Raji (cell line): ENCODE measurements around the gene BARHL2.

Experiments
- POLR2A ChIP-seq: IDR thresholded peaks from 2 replicates; pipeline ENCODE4 v1.6.1; 2011; ENCODE audit warnings: low read depth, low read length, control low read depth; ENCODE audit not compliant: insufficient read depth

BARHL2 gene

DNA sequence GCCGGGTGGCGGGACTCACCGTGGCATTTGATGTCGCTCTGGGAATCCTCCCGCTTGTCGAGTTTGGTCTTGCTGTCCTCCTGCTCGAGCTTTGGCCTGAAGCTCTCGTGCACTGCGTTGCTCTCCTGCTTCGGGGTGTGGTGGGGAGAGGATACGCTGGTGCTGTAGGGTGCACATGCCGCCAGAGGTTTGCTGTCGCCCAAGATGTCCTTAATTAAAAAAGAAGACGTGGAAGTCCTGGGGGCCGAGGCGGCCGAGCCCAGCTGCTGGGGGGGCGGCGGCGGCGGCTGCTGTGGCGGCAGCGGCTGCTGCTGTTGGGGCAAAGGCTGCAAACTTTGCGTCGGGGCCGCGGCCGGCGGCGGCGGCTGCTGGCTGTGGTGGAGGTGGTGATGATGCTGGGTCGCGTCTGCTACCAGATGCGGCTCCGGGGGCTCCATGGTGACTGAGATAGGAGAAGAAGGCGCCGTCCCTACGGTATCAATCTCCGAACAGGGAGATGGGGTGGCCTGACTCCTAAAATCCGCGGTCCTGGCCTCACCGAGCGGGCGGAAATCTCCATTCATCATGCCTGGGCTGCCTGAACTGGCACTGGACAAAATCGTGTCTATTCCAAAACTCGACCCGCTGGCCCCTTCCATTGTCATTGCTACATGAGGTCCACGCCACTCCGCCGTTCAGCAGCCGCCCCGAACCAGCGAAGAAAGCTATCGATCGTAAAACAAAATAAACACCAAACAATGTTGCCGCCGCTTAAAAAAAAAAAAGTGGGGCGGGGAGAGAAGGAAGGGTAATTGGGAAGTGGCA lies at the start of gene BARHL2:
Gene BARHL2, minus strand, starts transcription at position 751 of the 804 bp plus-strand sequence. Its CDS starts 107 bp downstream, at position 644.
- no peak for TF ChIP-seq POLR2A

DNA sequence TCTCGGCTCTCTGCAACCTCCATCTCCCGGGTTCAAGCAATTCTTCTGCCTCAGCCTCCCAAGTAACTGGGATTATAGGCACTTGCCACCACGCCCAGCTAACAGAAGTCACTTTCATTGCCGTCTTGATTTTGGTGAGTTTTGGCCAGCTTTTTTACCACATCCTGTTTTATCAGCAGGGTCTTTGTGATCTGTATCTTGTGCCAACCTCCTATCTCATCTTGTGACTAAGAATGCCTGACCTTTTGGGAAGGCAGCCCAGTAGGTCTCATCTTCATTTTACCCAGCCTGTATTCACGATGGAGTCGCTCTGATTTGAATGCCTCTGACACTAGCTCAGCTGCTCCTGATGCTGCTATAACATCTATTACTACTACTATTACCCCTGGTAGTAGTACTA lies 46.8 kb upstream of the BARHL2 start:
- TF ChIP-seq POLR2A, result no peak

DNA sequence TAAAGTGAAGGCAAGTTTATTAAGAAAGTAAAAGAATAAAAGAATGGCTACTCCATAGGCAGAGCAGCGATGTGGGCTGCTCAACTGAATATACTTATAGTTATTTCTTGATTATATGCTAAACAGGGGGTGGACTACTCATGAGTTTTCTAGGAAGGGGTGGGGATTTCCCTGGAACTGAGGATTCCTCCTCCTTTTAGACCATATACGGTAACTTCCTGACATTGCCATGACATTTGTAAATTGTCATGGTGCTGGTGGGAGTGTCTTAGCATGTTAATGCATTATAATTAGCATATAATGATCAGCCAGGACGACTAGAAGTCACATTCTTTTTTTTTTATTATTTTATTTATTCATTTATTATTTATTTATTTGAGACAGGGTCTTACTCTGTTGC lies 46.4 kb upstream of the BARHL2 start:
- no peak for TF ChIP-seq POLR2A

DNA sequence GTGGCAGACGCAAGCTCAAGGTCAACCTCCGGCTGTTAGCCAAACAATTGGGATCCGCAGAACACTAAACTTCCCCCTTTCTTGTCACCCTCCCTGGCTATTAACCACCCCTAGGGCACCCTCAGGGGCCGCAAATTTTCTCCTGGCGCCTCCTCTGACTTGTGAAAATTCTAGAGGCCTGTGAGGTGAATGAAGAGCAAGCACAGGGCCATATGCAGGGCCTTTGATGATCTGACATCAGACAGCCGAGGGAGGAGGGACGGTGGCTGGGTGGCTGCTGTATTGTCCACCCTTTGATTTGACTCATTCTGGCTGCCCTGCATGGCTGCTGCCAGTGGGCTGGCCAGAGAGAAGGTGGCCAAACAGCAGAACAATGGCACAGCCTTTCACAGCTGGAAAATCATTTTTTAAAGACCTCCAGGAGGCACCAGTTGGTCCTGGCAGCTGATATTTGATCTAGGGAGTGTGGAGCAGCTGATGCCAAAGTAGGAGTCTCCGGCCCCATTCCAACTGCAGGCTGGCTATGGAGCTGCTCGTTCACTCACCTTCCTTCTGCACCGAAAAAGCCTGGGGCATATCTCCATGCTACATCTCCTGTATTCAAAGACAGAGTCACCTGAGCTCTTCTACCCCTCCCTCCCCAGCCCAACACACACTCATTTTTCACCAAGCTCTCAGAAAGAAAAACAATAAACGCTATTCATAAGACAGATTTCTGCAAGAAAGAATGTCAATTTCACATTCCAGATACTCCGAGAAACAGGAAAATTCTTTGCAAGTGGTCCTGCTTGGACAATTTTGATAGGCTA lies 44.9 kb upstream of the BARHL2 start:
- no peak for TF ChIP-seq POLR2A

DNA sequence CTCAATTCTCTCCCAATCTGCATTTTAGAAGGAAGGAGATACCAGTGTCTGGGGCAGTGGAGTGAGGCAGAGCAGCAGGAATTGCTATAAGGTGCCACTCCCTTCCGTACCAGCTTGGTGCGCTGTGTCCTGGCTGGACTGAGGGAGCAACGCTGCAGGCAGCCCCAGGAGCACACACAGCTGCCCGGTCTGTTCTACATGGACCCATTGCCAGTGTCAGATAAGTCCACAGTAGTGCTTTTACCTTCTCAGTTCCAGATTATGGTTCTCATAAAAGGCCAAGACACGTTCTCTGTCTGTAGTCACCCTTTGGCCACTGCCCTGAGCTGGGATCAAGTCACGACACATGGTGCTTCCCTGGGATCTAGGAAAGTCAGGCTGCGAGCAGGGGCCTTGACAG lies 44.1 kb upstream of the BARHL2 start:
- no peak for TF ChIP-seq POLR2A

GRCh38 chr1:90753556-90753955 lies 36.5 kb upstream of the BARHL2 start:
- no peak for TF ChIP-seq POLR2A

DNA sequence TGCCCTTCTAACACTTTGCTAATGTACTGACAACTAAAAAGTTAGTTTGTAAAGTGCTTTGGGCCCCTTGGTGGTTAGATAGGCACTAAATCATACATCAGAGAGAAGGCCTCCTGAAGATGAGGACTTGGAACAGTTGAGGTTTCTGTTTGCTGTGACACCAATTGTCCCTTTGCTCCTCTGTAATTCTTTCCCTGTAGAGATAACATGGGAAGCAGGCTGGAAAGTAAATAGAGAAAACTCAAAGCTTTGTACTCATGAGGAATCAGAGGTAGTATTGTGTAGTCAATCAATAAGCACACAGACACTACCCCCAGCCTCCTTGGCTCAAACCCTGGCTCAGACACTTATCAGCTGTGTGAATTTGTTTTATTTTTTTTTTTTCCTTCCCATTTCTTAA lies 31.6 kb upstream of the BARHL2 start:
- TF ChIP-seq POLR2A, result no peak

GRCh38 chr1:90746857-90747256 lies 29.8 kb upstream of the BARHL2 start:
- no peak for TF ChIP-seq POLR2A

DNA sequence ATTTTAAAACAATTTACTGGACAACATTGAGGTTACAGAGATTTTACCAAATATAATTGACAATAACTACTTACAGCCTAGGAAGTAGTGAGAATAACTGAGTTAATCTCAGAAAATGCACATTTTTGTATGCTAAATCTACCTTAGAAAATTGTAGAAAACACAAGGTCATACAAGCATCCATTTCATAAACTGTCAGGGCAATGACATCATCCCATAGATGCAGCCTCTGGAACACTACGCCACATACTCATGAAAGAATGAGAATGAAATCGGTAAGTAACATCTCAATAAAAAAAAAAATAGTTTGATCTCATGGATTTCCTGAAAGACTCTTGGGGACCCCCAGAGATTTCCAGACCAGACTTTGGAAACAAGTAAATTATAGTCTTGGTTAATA lies 28.9 kb upstream of the BARHL2 start:
- no peak for TF ChIP-seq POLR2A

- no peak for TF ChIP-seq POLR2A
These were observed 15.0 kb upstream of the BARHL2 start for GRCh38 chr1:90732136-90732535.

GRCh38 chr1:90731382-90732050 lies 14.4 kb upstream of the BARHL2 start:
- no peak for TF ChIP-seq POLR2A

DNA sequence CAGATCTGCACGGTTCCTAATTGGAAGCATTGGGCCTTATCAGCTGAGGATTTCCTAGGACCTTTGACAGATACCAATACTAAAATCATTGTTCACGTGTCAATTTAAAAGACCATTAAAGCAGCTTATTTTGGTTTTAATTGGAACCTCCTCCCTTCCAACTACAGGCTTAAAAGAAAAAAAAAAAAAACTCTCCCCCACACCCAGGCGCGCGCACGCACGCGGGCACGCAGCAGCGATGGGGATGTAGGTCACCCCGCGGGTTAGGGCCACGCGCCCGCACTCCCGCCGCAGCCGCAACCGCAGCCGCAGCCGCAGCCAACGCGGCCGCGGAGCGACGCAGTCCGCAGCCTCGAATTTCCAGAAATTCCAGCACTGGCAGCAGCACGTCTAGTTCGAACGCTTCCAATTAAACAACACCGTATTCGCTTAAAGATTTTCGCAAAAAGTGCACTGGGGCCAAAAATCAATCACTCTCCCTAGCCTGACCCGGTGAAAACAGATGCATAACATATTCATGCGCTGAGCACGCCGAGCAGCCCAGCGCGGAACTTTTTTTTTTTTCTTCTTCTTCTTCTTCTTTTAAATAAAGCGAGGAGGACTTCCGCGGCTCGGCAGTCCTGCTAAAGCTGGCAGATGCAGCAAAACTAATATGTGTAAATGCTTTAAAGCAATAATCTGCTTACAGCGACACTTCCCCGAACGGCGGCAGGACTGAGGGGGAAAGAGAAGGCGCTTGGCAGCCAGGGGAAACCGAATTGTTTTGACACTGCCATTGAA lies 13.3 kb upstream of the BARHL2 start:
- no peak for TF ChIP-seq POLR2A

- TF ChIP-seq POLR2A, result no peak
These were observed 12.6 kb upstream of the BARHL2 start for GRCh38 chr1:90729504-90730242.
